Stimulated activated CD4-positive, alpha-beta T cell treated with anti-CD3 and anti-CD28 coated beads, Interleukin-15, amount 100 ng/mL, for 1 hour (primary cell): ENCODE results near the gene RASD1.
"Not testable (repeated sequence)": the region's sequence is repeated elsewhere in the genome, so short reads cannot be mapped to it uniquely, and the experiment has no call there.

ENCODE experiments used
- DNase-seq, 2 donors: peaks; one replicate each; pipeline ENCODE4 v3.0.0-alpha.2; 2020; ENCODE audit warnings: low read depth in 1 of 2, low spot score in 1 of 2

Gene RASD1

DNA sequence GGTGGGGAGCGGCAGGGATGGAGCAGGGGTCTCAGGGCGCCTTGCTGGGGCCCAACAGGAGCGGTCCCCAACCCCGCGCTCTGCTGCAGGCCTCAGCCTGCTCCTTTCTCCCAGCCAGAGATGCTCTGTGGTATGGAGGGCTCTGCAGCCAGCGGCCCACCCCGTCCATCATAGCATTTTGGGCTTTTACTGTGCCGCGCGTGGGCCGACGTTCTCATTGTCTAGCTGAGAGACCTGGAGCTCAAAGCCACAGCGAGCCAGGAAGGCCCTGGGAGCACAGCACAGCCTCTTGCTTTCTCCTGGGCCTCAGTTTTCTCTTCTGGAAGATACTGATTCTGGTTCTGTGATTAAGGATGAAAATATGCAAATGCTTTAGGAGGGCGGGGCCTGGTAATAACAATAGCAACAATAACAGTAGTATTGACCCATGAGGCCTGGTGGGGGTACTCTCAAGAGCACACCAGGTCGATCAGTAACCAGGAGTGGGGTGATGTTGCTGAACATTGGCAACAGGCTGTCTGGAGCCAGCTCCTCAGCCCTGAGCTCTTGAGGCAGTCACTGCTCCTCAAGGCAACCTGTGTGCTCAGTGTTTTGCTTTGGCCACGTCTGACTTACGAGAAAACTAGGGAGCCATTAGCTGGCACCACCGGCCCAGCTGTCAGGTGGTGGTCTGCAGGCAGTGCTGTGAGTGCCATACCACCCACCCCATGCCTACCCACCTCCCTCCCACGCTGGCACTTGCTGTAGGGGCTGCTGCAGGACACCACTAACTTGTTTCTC is 1.1 kb upstream of the RASD1 start:
- DNase-seq, result no peak

DNA sequence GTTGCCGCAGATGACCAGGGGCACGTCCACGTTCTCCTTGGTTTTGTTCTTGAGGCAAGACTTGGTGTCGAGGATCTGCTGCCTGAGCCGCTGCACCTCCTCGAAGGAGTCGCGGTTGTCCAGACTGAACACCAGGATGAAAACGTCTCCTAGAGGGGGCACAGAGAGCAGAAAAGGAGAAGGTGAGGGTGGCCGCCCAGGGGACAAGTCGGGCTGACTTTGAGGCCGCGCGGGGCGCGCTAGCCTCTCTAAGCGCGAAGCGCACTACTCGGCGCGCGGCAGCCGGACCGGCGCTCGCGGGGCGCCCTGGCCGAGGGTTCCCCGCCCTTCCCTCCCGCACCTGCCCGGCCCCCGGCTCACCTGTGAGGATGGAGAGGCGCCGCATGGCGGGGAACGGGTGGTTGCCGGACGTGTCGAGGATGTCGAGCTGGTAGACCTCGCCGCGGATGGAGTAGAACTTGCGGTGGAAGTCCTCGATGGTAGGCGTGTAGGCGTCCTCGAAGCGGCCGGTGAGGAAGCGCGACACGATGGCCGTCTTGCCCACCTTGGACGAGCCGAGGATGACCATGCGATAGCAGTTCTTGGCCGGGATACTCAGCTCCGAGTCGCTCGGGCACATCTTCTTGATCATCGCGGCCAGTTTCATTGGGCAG is 533 bp downstream of the RASD1 start:
- no peak for DNase-seq

- no peak for DNase-seq
Observed at GRCh38 chr17:17494870-17495535, 1.2 kb downstream of the RASD1 start.

- no peak for DNase-seq
Observed at GRCh38 chr17:17494499-17494869, 1.7 kb downstream of the RASD1 start.

GRCh38 chr17:17493986-17494466 is 2.2 kb downstream of the RASD1 start:
- DNase-seq, result no peak

DNA sequence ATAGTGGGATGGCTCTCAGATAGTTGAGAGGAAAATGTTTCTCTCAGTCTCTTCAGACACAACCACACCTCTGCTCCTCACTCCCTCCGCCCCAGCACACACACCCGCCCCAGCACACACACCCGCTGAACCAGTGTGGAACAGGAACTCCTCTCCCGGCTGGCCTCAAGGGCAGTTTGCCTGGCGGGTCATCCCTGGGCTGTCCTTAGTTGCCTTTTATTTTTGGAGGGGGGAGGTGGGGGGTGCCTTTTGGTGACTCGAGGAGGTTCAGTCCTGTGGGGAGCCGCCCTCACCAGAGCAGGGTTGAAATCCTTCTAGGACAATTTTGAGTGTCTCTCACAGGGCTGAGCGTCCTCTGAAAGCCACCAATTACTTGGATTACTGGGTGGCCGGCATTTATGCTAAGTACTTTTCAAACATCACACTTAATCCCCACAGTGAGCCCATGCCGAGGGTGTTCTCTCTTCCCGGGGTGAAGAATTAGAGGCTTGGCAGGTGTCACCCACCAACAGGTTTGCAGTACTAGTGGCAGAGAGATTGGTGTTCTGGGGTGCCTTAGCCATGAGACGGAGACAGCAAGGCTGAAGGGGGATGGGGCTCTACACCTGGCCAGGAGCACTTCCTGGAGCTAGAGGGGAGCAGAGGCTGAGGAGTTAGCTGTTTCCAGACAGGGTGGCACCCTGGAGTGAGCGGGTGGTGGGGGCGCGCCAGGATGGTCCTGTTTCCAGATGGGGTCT is 2.8 kb downstream of the RASD1 start:
- no peak for DNase-seq

GRCh38 chr17:17492571-17492970 is 3.6 kb downstream of the RASD1 start:
- DNase-seq, result no peak

DNA sequence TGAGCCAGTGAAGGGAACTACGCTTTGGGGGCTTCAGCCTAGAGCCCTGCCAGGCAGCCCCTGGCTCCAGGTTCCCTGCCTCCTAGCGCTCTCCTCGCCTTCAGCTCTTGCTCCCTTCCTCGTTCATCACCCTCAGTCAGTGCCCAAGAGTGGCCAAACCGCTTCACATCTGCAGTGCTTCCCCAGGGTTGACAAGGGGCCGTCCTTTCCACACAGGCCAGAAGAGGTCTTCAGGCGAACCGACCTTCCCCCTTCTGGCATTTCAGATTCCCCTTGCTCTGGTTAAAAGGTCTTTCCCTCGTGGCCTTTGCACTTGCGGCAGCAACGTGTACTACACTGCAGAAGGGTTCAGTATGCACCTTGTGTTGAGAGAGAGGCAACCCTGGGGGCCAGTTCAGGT is 4.1 kb downstream of the RASD1 start:
- no peak for DNase-seq

GRCh38 chr17:17491546-17491988 is 4.6 kb downstream of the RASD1 start:
- DNase-seq, result no peak

DNA sequence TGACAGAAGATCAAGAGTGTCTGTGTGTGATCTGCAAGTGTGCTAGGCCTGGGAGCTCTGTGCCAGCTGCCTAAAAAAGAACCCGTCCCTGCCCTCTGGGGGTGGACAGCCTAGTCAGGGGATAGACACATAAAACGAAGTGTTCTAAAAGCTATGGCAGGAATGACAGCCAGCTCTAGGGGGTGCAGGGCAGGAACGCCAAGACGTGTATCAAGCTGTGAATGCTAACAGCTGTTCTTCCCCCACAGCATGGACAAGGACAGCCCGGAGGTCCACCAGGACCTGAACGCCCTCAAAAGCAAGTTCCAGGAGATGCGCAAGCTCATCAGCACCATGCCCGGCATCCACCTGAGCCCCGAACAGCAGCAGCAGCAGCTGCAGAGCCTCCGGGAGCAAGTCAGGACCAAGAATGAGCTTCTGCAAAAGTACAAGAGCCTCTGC is 5.1 kb downstream of the RASD1 start:
- no peak for DNase-seq

GRCh38 chr17:17487998-17488397 is 8.2 kb downstream of the RASD1 start:
- DNase-seq, result no peak

GRCh38 chr17:17486416-17486815 is 9.8 kb downstream of the RASD1 start:
- not testable (repeated sequence) for DNase-seq

DNA sequence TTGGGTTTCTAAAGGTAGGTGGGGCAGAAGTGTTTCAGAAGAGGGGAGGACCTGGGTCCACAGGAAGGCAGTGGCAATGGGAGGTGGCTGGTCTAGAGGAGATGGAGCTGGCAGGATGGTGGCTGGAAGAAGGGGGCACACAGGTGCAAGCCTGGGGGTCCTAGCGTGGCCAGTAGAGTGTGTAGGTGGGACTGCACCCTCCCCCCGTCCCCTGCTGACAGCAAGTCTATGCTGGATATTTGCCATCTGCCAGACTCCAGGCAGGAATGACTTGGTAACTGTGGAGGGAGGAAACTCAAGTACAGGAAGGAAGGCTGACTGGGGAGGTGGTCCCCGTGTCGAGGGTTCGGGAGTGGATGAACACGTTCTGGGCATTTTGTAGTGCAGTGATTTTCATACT is 10.8 kb downstream of the RASD1 start:
- no peak for DNase-seq

GRCh38 chr17:17484451-17484899 is 11.7 kb downstream of the RASD1 start:
- DNase-seq, result no peak

- no peak for DNase-seq
Observed at GRCh38 chr17:17481860-17482259, 14.3 kb downstream of the RASD1 start.

GRCh38 chr17:17480593-17481148 is 15.5 kb downstream of the RASD1 start:
- no peak for DNase-seq

GRCh38 chr17:17479209-17479608 is 17.0 kb downstream of the RASD1 start:
- no peak for DNase-seq

GRCh38 chr17:17476865-17477467 is 19.2 kb downstream of the RASD1 start, which contains the start of gene MED9:
MED9 (plus strand) TSS chr17:17477000; CDS start chr17:17477042, 42 bp downstream.
- DNase-seq, result peak; percentile 89 to 97

- DNase-seq, result no peak
Observed at GRCh38 chr17:17474341-17474740, 21.9 kb downstream of the RASD1 start.

- DNase-seq, result no peak
Observed at GRCh38 chr17:17472333-17472920, 23.8 kb downstream of the RASD1 start.
